ENCODE data around the gene CSNK2B.
"Not testable (repeated sequence)": the region's sequence is repeated elsewhere in the genome, so short reads cannot be mapped to it uniquely, and the experiment has no call there.

Gene CSNK2B

DNA sequence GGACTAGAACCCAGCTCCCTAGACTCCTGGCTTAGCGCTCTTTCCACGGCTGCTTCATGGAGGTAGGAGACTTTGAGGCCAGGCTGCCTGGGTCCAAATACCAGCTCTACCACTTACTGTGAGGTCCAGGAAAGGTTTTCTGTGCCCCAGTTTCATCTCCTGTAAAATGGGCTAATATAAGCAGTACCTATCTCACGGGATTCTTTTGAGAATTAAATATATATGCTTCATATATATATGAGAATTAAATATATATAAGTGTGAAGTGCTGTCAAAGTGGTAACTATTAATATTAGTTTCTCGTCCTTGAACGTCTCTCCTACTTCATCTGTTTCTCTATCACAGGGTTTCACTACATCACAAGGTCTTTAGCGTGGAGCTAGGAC lies 25.2 kb downstream of the CSNK2B start:
- DNase-seq, result no peak

DNA sequence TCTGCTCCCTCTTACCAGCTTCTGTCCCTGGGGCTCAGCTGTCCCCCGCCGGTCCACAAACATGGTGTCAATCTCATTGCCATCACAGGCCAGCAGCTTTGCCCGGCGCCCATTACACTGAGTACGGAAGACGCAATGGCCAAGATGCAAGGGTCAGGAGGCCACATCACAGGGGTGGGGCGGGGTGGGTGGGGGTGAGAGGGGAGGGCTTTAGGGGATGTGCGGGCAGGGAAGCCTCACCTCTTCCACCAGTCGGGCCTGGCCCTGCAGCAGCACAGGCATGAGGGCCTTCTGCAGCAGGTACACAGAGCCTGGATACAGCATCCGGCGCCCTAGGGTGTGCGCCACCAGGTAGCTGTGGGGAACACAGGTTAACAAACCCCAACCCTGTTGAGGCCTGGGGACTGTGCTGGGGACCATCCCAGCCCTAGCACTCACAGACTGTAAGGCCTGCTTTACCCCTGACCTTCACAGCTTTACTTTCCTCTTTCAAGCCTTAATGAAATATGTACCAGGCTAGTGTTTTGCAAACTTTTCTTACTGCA lies 25.8 kb downstream of the CSNK2B start:
- DNase-seq, result no peak

DNA sequence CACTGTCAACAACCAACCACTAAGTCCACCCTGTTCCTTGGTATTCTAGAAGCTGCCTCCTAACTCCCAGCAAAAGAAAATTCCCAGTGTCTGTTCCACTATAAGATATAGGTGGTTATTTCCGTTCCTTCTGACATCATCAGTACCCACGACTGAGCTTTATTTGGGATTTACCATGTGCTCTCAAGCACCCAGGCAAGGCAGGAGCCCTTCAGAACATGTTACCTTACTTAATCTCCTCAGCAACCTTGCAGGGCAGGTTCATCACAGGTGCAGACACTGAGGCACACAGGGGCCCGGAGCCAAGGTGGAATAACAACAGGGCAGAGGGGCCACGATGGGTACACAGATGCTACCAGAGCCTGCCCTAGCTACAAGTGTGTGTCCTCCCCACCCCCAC lies 26.5 kb downstream of the CSNK2B start:
- no peak for DNase-seq

DNA sequence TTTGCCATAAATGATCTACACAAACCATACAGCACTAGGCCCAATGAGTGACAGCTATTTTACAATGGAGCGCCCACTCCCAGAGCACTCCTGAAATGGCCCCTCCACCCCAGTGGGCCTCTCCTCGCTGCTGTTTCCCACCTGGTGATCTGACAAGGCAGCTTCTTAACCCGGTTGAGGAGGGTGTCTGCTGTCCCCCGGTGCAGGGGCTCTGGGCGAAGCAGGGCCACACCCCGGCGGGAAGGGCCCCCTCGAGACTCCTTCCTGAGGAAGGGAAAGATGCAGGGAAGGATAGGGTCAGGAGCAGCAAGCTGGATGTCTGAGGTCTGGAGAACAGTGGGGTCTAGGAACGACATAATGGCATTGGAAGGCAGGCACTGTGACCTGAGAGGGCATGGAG lies 27.0 kb downstream of the CSNK2B start:
- DNase-seq, result no peak

DNA sequence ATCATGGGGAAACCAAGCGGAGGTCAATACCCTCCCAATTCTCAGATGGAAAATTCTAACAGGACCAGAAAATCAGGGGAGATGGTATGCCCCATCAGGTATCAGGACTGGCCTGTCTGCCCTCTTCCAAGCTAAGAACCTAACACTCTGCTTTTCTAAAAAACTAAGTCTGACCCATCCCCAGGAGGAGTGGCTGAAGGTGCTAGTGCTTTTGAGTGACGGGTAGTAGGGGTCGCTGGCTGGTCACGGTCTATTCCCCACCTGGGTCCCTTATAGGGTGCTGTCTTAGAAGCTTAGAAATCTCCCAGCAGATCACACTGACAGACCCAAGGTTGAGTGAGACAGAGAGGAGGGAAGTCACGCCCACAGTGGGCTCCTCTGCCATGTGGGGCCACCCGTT lies 27.7 kb downstream of the CSNK2B start:
- DNase-seq, result no peak

DNA sequence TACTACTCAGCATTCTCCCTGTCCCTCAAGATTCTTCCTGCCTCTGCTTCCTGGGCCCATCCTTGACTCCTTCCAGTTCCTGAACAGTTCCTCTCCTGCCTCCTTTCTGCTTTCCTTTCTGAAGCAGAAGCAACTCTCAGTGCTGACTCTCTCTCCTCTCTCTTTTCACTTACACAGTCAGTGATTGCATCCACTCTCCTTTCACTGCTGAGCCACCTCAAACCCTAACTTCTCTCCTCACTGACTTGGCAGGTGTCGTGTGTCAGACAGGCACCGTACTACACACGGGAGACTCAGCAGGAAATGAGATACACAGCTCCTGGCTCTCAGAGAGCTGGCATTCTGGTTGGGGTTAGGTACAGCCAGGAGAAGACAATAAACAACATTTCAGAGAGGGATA lies 31.7 kb downstream of the CSNK2B start:
- no peak for DNase-seq

DNA sequence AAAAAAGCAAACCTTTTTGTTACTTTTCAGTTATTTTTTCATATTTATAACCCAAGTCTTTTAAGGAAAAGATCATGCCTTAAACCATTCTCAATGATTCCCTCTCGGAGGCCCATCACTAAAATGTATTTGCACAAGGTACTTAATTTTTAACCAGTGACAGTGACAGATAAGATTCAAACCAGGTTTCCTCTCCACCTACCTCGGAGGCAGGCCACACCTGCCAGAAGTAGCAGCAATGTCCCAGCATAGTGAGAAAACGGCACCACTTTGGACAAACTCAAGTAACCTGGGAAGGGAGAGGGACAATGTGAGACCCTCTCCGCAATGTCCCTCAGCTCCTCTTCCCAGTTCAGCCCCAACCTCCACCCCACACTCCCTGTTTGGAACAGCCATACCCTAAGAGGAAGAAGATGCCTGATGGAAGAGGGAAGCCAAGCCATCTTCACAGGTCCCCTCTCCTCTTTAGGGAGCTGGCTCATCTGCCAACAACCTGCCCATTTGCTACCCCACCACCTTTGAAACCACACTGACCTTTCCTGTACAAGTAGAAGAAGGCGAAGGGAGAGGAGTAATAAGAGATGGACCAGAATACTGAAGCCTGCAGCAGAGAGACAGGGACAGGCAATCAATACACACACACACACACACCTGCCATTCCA lies 35.0 kb downstream of the CSNK2B start:
- DNase-seq, result no peak

DNA sequence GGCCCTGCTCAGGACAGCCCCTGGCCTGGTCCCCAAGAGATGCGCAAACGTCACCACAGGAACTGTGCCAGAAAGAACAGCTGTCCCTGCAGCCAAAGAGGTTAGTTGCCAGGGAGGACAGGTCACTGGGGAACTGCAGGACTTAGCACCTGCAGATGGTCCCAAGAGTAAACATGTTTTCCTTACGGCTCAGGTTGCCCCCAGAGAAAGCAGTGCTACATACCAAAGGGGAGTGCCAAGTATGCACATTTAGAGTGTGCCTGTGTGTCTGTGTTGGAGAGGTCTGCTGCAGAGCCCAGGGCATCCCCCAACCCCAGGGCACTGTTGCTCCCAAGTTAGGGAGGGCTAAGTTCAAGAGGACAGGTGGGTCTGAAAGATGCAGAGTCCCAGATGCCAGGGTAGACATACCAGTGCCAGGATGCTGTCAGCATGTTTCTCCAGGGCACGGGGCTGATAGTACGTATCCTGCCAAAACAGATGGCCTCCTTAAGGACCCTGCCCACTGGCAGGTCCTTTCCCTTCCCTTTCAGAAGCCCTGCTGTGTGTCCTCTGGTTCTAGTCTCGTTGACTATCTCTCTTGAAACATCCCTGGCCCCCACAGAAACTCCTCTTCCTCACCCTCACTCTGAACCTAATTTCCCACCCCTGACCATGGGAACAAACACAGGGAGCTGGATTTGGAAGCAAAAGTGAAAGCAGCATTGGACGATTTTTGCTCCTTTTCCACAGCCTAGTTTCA lies 36.0 kb downstream of the CSNK2B start:
- DNase-seq, result no peak

DNA sequence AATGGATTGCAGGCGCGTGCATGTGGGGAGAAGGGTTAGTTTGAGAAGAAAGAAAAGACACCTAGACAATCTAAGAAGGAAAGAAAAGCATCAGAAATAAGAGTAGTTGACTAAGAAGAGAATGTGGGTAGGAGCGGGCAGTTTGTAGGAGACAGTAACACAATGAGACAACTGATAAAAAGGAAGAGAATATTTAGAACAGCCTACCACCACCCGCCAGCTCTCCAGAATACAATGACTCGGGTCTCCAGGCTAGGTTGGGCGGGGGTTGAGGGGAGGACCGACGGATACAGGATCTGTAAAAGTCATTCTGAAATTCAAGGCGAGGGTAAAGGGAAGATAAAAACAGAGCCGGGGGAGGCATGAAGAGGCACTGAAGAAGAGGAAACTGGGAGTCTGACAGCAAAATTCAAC lies 36.5 kb downstream of the CSNK2B start:
- DNase-seq, result no peak

DNA sequence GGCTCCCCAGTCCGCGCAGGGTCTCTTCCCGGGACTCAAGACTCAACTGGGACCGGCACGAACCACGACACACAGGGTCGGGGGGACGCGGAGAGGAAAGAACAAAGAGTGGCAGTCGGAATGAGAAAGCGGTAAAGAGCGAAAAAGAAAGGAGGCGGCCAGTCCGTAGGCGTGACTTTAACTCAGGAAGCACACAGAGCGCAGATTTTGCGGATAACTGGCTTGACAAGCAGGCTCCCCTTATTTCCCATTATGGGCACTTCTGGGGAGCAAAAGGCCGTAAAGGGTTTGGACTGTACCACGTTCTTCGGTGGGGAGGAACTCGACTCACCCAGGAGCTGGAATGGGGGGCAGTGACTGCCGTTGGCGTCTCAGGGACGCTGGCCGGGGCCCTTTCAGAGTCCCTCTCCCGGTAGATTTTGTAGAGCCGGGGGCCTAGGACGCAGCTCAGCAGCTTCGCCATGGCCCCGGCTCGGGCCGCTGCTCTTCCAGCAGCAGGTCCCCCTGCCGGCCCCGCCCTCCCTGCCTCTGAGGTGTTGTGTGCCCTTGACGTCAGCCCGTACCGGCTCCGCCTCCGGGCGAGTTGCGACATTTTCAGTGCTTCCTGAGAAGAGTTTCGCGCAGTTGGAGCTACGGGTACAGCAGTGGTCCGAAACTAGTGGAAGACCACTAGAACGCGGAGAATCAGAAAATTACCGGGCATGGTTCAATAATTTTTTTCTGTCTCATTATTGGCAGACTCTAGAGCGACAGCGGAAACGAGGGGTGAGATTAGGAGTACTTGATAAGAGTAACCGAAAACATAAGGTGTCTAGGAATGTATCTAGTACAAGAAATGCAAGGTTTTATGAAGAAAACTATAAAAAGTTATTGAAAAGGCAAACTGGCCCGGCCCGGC lies 37.2 kb downstream of the CSNK2B start, which contains the start of gene ABHD16A:
TSS of gene ABHD16A (minus strand) at position 506 of the 898 bp plus-strand sequence. CDS start at position 463, 43 bp downstream.
- peak; percentile 98 for DNase-seq

DNA sequence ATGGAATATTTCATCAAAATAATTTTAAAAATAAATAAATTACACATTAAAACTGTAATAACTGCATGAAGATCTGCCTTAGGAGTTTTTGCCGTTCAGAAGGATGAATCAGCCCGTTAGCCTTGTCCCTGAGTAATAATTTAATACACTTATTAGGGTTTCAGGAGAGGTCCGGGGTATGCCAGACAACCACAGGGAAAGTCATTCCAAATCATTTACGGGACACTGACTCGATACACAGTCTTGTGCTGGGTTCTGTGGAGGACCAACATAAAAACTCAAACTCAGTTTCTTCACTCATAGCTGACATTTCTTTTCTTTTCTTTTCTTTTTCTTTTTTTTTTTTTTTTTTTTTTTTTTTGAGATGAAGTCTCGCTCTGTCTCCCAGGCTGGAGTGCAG lies 40.1 kb downstream of the CSNK2B start:
- no peak for DNase-seq

DNA sequence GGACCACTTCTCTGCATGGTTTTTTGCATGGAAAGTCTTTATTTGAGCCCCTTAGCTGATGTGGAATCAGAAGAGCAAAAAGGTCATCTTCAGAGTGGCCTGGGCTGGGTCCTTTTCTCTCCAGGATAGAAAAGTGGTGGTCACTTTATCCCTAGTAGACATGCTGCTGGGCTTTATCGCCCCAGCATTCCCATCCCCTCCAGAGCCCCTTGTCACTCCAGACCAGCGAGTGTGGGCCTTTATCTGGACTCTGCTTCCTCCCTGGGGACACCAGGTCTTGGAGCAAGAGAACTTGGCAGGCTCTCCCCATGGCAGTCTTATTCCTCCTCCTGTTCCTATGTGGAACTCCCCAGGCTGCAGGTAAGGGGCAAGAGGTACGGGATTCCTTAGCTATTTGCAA lies 40.7 kb downstream of the CSNK2B start, which contains the start of gene LY6G6F:
TSS of gene LY6G6F (plus strand) at position 268 of the 400 bp plus-strand sequence. CDS start at position 309, 41 bp downstream.
- DNase-seq, result no peak

DNA sequence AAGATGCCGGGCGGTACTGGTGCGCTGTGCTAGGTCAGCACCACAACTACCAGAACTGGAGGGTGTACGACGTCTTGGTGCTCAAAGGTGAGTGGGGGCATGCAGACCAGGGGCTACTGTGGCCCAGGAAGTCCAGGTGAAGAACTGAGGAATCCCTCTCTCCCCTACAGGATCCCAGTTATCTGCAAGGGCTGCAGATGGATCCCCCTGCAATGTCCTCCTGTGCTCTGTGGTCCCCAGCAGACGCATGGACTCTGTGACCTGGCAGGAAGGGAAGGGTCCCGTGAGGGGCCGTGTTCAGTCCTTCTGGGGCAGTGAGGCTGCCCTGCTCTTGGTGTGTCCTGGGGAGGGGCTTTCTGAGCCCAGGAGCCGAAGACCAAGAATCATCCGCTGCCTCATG lies 41.8 kb downstream of the CSNK2B start:
- no peak for DNase-seq

DNA sequence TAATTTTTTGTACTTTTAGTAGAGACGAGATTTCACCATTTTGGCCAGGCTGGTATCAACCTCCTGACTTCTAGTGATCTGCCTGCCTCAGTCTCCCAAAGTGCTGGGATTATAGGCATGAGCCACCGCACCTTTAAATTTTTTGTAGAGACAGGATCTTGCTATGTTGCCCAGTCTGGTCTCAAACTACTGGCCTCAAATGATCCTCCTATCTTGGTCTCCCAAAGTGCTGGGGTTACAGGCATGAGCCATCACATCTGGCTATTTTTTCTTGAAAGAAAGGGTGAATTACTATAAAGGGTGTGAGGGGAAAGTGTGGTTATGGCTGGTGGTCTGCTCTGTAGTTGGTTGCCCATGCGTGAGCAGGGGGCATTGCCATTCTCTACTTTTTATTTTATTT lies 42.3 kb downstream of the CSNK2B start:
- DNase-seq, result no peak

DNA sequence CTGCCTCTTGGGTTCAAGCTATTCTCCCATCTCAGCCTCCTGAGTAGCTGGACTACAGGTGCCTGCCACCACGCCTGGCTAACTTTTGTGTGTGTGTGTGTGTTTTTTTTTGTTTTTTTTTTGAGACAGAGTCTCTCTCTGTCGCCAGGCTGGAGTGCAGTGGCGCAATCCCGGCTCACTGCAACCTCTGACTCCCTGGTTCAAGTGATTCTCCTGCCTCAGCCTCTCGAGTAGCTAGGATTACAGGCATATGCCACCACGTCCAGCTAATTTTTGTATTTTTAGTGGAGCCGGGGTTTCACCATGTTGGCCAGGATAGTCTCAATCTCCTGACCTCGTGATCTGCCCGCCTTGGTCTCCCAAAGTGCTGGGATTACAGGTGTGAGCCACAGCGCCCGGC lies 43.3 kb downstream of the CSNK2B start:
- DNase-seq, result not testable (repeated sequence)

DNA sequence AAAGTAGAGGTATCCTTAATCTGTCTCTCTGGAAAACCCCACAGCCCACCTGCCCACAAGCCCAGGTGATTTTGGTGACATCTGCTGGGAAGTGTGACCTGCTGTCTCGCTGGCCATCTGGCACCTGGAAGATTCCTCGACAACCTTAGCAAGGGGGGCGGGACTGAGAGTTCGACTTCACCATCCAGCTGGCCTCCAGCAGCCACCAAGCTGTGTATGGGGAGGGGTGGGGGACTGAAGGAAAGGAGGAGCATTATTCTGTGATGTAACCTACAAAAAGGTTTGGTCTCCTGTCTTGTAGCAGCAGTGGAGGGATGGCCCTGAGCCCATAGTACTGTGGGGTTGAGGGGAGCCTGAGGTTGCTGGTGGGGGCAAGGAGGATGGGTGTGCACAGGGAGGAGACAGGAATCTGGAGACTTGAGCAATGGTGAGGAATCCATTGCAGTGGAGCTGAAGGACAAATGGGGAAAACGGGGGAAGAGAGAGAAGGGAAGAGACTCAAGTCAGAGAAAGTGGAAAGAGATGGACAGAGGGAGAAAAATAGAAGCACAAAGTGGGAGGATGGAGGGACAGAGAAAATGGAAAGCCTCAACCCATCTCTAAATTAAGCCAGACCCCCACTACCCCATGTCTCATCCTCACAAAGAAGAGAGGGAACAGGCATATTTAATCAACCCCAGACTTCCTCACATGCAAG lies 44.8 kb downstream of the CSNK2B start:
- DNase-seq, result no peak

DNA sequence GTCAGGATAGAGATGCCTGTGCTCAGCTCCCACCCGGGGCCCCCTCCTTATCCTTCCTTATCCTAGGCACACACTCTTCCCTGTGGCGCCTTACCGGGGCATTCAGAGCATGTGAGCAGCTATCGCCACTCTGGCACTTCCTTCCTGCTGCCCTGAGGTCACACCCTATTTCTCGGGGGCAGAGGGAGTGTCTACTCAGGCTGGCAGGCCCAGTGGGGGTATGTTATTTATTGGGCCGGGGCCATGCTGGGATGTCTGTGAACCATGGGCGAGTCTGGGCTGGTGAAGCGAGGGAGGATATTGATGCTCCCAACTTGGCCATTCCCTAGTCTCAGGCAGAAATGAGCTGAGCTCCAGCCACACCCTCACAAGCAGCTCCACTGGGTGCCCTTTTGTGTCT lies 45.4 kb downstream of the CSNK2B start:
- peak; percentile 15 for DNase-seq

DNA sequence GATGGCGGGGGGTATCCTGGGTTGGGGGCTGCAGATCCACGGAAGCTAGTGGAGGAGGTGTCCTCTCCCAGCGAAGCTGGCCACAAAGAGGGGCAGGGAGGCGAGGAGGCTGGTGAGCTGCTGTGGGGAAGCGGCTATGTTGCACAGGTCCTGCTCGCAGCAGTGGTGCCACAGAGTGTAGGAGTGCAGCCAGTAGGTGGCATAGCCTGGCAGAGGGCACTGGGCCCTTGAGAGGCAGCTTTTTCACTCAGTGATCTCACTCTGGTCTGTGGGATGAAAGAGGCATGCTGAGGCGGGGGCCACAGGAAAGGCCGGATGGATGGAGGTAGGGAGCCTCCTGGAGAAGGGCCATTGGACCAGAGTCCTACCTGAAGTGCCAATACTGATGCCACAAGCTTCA lies 46.4 kb downstream of the CSNK2B start:
- no peak for DNase-seq

DNA sequence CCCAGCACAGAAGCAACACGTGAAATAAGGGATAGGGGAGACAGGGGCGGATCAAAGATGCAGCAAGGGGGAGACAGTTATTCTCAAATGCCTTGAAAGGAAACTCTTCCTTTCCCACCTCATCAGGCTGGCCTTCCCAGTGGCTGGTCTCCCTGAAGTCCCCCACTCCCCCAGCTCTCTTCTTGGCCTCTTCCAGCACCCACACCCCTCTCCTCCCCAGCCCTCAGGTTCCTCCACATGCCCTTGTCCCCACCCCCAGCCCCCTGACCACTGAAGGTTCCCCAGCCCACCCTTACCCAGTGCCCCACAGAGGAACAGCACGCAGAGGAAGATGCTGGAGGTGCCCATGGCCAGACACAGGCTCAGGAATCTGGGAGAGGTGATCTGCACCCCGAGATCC lies 47.6 kb downstream of the CSNK2B start:
- DNase-seq, result no peak

DNA sequence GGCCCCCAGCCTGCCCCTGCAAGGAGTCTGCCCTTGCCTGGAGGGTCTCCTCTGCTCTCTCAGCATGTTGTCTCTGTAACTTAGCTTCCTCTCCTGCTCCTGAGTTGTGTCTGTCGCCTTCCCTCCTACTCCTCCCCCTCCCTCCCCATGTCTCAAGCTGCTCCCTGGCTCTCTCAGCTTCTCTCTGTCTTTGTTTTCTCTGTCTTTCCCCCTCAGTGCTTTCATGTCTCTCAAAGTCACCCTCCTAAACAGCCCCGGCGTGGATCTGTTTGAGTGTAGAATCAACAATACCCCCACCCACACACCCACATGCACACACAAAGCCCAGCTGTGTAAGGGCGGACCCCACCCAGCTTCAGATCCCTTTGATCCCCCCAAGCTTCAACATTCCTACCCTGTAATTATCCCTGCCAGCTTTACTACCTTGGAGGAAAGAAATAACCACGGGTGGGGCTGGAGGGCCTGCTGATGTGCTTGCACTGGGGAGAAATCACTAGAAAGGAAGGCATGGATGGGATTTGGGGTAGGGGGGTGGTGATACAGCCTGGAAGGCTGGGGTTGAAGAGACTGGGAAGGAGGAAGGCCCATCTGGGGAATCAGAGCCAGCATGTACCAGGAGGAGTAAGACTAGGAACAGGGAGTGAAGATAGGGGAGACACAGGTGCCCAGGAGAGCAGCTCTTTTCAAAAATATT lies 48.3 kb downstream of the CSNK2B start:
- no peak for DNase-seq

DNA sequence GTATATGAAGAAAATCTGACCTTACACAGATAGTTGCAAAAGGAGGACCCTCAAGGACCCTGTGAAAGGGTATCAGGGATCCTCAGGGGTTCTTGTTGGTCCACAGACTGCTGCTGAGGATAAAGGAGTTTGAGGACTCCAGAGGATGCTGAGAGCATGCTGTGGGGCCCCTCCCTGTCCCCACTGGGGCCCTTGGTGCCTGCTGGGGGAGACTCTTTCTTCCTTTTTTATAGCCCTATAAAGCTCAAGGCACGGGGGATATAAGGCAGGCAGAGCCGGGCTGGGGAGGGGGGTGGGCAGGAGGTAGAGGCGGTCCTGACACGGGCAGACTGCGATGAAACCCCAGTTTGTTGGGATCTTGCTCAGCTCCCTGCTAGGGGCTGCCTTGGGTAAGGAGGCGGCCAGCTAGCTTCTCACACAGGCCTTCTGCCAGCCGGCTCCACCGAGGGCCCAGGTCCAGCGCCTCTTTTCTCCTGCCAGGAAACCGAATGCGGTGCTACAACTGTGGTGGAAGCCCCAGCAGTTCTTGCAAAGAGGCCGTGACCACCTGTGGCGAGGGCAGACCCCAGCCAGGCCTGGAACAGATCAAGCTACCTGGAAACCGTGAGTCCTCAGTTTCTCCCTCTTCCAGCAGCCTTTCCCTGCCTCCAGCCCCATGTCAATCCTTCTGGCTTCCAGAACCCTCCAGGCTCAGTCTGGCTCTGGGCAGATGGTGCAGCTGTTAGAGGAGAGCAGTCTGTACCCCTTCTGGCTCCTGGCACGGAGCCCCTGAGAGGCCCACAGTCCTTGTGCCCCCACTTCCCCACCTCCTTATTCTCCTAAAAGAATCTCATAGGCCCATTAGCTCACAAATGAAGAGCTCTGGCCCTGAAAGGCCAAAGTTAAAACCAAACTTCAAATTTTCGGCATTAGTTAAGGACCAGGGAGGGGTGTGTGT lies 49.4 kb downstream of the CSNK2B start, which contains the start of gene LY6G6D:
TSS of gene LY6G6D (plus strand) at position 327 of the 937 bp plus-strand sequence. CDS start at position 335, 8 bp downstream.
- no peak for DNase-seq

Data from MV-4-11 (cell line).